ENCODE results near the gene EPM2A.

Gene EPM2A

GRCh38 chr6:145722190-145722589 is 13.1 kb downstream of the EPM2A start:
- no peak overlapping the region for H3K4me3 ChIP-seq (ENCODE audit: low read depth, low read length)
- no peak for DNase-seq (ENCODE audit: low read depth)
- TF ChIP-seq, protein P1, sequence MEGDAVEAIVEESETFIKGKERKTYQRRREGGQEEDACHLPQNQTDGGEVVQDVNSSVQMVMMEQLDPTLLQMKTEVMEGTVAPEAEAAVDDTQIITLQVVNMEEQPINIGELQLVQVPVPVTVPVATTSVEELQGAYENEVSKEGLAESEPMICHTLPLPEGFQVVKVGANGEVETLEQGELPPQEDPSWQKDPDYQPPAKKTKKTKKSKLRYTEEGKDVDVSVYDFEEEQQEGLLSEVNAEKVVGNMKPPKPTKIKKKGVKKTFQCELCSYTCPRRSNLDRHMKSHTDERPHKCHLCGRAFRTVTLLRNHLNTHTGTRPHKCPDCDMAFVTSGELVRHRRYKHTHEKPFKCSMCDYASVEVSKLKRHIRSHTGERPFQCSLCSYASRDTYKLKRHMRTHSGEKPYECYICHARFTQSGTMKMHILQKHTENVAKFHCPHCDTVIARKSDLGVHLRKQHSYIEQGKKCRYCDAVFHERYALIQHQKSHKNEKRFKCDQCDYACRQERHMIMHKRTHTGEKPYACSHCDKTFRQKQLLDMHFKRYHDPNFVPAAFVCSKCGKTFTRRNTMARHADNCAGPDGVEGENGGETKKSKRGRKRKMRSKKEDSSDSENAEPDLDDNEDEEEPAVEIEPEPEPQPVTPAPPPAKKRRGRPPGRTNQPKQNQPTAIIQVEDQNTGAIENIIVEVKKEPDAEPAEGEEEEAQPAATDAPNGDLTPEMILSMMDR (IDR thresholded peaks at IDR 0.05; ENCODE audit: low read depth, low read length, missing control alignments), result no peak

- no peak for DNase-seq (ENCODE audit: low read depth)
- H3K4me3 ChIP-seq (ENCODE audit: low read depth, low read length), result no peak overlapping the region
- TF ChIP-seq, protein P1 (IDR thresholded peaks at IDR 0.05; ENCODE audit: low read depth, low read length, missing control alignments), result no peak
Measured at GRCh38 chr6:145721144-145721543, 14.2 kb downstream of the EPM2A start.

GRCh38 chr6:145715426-145715825 is 19.9 kb downstream of the EPM2A start:
- no peak overlapping the region for H3K4me3 ChIP-seq (ENCODE audit: low read depth, low read length)
- DNase-seq (ENCODE audit: low read depth), result no peak
- TF ChIP-seq, protein P1 (IDR thresholded peaks at IDR 0.05; ENCODE audit: low read depth, low read length, missing control alignments), result no peak

DNA sequence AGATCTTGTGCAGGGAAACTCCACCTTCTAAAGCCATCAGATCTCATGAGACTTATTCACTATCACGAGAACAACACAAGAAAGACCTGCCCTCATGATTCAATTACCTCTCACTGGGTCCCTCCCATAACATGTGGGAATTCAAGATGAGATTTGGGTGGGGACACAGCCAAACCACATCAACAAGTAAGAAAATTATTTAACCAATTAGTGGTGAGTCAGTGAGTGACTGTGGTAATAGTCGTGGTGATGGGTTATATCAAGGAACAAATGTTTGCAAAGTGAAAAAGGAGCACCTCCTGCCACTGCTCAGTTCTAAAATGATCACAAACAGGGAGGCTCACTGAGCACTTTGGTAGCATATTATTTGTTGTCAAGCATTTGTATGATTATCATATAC is 20.6 kb downstream of the EPM2A start:
- H3K4me3 ChIP-seq (ENCODE audit: low read depth, low read length), result no peak overlapping the region
- no peak for DNase-seq (ENCODE audit: low read depth)
- TF ChIP-seq, protein P1 (IDR thresholded peaks at IDR 0.05; ENCODE audit: low read depth, low read length, missing control alignments), result no peak

- DNase-seq (ENCODE audit: low read depth), result no peak
- H3K4me3 ChIP-seq (ENCODE audit: low read depth, low read length), result no peak overlapping the region
- TF ChIP-seq, protein P1 (IDR thresholded peaks at IDR 0.05; ENCODE audit: low read depth, low read length, missing control alignments), result no peak
Measured at GRCh38 chr6:145713773-145714172, 21.5 kb downstream of the EPM2A start.

DNA sequence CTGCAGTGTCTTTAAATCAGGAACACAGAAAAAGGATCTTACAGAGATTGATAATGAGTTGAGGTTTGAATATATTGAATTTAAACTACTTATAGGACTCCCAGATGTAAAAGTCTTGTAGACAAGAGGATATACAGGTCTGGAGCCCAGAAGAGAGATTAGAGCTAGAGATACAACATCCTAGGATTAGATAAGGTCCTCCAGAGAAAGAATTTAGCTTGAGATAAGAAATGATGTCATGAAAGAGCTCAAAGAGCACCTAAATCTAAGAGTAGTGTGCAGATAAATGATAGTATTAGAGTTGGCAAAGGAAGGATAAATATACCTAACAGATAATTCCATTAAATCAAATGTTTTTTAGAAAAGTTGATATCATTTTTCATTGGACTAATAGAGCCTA is 23.9 kb downstream of the EPM2A start:
- DNase-seq (ENCODE audit: low read depth), result no peak
- TF ChIP-seq, protein P1 (IDR thresholded peaks at IDR 0.05; ENCODE audit: low read depth, low read length, missing control alignments), result no peak
- H3K4me3 ChIP-seq (ENCODE audit: low read depth, low read length), result no peak overlapping the region

- DNase-seq (ENCODE audit: low read depth), result no peak
- TF ChIP-seq, protein P1 (IDR thresholded peaks at IDR 0.05; ENCODE audit: low read depth, low read length, missing control alignments), result no peak
- H3K4me3 ChIP-seq (ENCODE audit: low read depth, low read length), result no peak overlapping the region
Measured at GRCh38 chr6:145707397-145707796, 27.9 kb downstream of the EPM2A start.
